WTC11 (cell line): ENCODE results near the gene SPINT1. TPM values are rescaled to one million over a fixed set of nuclear protein-coding genes. Genes with fewer than 3 reads are reported as not detected.

ENCODE experiments used
- ATAC-seq: fragments of 200-7000 bp; cut with Tn5 transposase; 2 replicates; pipeline ENCODE4 v1.10.0; 2021; ENCODE audit warnings: mild to moderate bottlenecking, moderate library complexity
- CTCF ChIA-PET: fragments of 300-600 bp; sonication (Branson Sonifier 250); formaldehyde crosslinking; loops from one replicate; lab custom pipeline; 2021; ENCODE audit warnings: antibody characterized with exemption; lab: Charles Lee
- POLR2A ChIA-PET: fragments of 350-600 bp; sonication (Branson Sonifier 250); formaldehyde crosslinking; loops from one replicate; lab custom pipeline; 2021; ENCODE audit warnings: antibody characterized with exemption; lab: Charles Lee
- DNase-seq: peaks from one replicate; pipeline ENCODE4 v3.0.0; 2021; ENCODE audit warnings: low spot score
- H3K27ac Mint-ChIP-seq: 2 replicates; pipeline ENCODE4 v1.8.0; 2021; ENCODE audit warnings: mixed read lengths
- H3K27me3 Mint-ChIP-seq: 2 replicates; pipeline ENCODE4 v1.8.0; 2021; ENCODE audit warnings: low read depth, mild to moderate bottlenecking, moderate library complexity, mixed read lengths
- H3K36me3 Mint-ChIP-seq: 2 replicates; pipeline ENCODE4 v1.8.0; 2021; ENCODE audit warnings: mixed read lengths
- H3K4me1 Mint-ChIP-seq: 2 replicates; pipeline ENCODE4 v1.8.0; 2022; ENCODE audit warnings: mixed read lengths
- H3K4me3 Mint-ChIP-seq: 2 replicates; pipeline ENCODE4 v1.8.0; 2021; ENCODE audit warnings: mild to moderate bottlenecking, moderate library complexity, mixed read lengths
- H3K9me3 Mint-ChIP-seq: 2 replicates; pipeline ENCODE4 v1.8.0; 2021; ENCODE audit warnings: mixed read lengths
- EMX1 ChIP-seq: fragments of 250-450 bp; sonication (Bioruptor Pico); IDR thresholded peaks from 2 replicates; pipeline ENCODE4 v1.8.0; 2021; ENCODE audit warnings: mild to moderate bottlenecking
- ESRRA ChIP-seq: sonication (generic); formaldehyde crosslinking; IDR thresholded peaks from 2 replicates; pipeline ENCODE4 v1.8.1; 2022; ENCODE audit warnings: mild to moderate bottlenecking, missing genetic modification reagents, borderline replicate concordance
- ETV6 ChIP-seq: sonication (generic); formaldehyde crosslinking; IDR thresholded peaks from 2 replicates; pipeline ENCODE4 v1.8.1; 2022; ENCODE audit warnings: mild to moderate bottlenecking, missing genetic modification reagents
- GABPB1 ChIP-seq: sonication (generic); formaldehyde crosslinking; IDR thresholded peaks from 2 replicates; pipeline ENCODE4 v1.8.1; 2023; ENCODE audit warnings: mild to moderate bottlenecking, missing genetic modification reagents
- JUN ChIP-seq: sonication (generic); formaldehyde crosslinking; IDR thresholded peaks from 2 replicates; pipeline ENCODE4 v1.8.0; 2023; ENCODE audit warnings: mild to moderate bottlenecking, missing genetic modification reagents
- MYBL2 ChIP-seq: sonication (generic); formaldehyde crosslinking; IDR thresholded peaks from 2 replicates; pipeline ENCODE4 v1.8.1; 2023; ENCODE audit warnings: mild to moderate bottlenecking, moderate library complexity, missing genetic modification reagents
- RELA ChIP-seq: sonication (generic); formaldehyde crosslinking; IDR thresholded peaks from 2 replicates; pipeline ENCODE4 v1.8.1; 2022; ENCODE audit warnings: missing genetic modification reagents, mild to moderate bottlenecking, borderline replicate concordance
- SMAD4 ChIP-seq: sonication (generic); formaldehyde crosslinking; IDR thresholded peaks from 2 replicates; pipeline ENCODE4 v1.8.0; 2022; ENCODE audit warnings: mild to moderate bottlenecking, missing genetic modification reagents
- SP1 ChIP-seq: sonication (generic); formaldehyde crosslinking; conservative IDR thresholded peaks from 2 replicates; pipeline ENCODE4 v1.8.1; 2022; ENCODE audit warnings: missing genetic modification reagents
- ZBTB43 ChIP-seq: sonication (generic); formaldehyde crosslinking; IDR thresholded peaks from 2 replicates; pipeline ENCODE4 v1.8.1; 2023; ENCODE audit warnings: mild to moderate bottlenecking, missing genetic modification reagents
- ZSCAN18 ChIP-seq: fragments of 250-450 bp; sonication (Bioruptor Pico); IDR thresholded peaks from 2 replicates; pipeline ENCODE4 v2.1.2; 2022; ENCODE audit warnings: mild to moderate bottlenecking, moderate library complexity
- total RNA-seq: library from RNA; stranded (reverse); gene quantifications from 3 replicates; pipeline ENCODE4 v1.2.3, GENCODE V29; 2021
- TF ChIP-seq, protein P1 (sequence below): fragments of 250-450 bp; sonication (Bioruptor Pico); conservative IDR thresholded peaks from 2 replicates; pipeline ENCODE4 v1.9.0; 2021; ENCODE audit warnings: mild to moderate bottlenecking
- TF ChIP-seq, protein P2 (sequence below): sonication (generic); formaldehyde crosslinking; conservative IDR thresholded peaks from 2 replicates; pipeline ENCODE4 v1.8.1; 2022; ENCODE audit warnings: mild to moderate bottlenecking, missing genetic modification reagents
- TF ChIP-seq, protein P3 (sequence below): sonication (generic); formaldehyde crosslinking; IDR thresholded peaks from 2 replicates; pipeline ENCODE4 v1.8.1; 2023; ENCODE audit warnings: mild to moderate bottlenecking, missing genetic modification reagents, moderate library complexity
- TF ChIP-seq, protein P4 (sequence below): sonication (generic); formaldehyde crosslinking; IDR thresholded peaks from 2 replicates; pipeline ENCODE4 v1.8.1; 2022; ENCODE audit warnings: mild to moderate bottlenecking, missing genetic modification reagents, moderate library complexity, borderline replicate concordance
- TF ChIP-seq, protein P5 (sequence below): fragments of 250-450 bp; sonication (Bioruptor Pico); IDR thresholded peaks from 2 replicates; pipeline ENCODE4 v1.9.0; 2021; ENCODE audit warnings: mild to moderate bottlenecking, borderline replicate concordance
- TF ChIP-seq, protein P6 (sequence below): sonication (generic); formaldehyde crosslinking; IDR thresholded peaks from 2 replicates; pipeline ENCODE4 v1.8.0; 2022; ENCODE audit warnings: mild to moderate bottlenecking, missing genetic modification reagents

Gene SPINT1
- total RNA-seq, 1 experiment from 2014 or later: 140 TPM

- Mint-ChIP-seq H3K9me3 (no peaks in the 10 kb centered on the region), H3K27ac (no peak overlapping the region; the same call in 1 of the 2 replicates), H3K27me3 (no peaks in the 10 kb centered on the region), H3K36me3 (0 out of 2 replicates have a peak, but pooled peaks cover 3% of the 10 kb centered on the region)
- no peak for ATAC-seq
- POLR2A ChIA-PET: no interaction called here
- TF ChIP-seq SMAD4 (CRISPR knock-in tag) (no peak), JUN (no peak), MYBL2 (CRISPR knock-in tag) (no peak), ESRRA (no peak), RELA (no peak), ZSCAN18 (no peak), GABPB1 (CRISPR knock-in tag) (no peak)
- TF ChIP-seq, protein P1, sequence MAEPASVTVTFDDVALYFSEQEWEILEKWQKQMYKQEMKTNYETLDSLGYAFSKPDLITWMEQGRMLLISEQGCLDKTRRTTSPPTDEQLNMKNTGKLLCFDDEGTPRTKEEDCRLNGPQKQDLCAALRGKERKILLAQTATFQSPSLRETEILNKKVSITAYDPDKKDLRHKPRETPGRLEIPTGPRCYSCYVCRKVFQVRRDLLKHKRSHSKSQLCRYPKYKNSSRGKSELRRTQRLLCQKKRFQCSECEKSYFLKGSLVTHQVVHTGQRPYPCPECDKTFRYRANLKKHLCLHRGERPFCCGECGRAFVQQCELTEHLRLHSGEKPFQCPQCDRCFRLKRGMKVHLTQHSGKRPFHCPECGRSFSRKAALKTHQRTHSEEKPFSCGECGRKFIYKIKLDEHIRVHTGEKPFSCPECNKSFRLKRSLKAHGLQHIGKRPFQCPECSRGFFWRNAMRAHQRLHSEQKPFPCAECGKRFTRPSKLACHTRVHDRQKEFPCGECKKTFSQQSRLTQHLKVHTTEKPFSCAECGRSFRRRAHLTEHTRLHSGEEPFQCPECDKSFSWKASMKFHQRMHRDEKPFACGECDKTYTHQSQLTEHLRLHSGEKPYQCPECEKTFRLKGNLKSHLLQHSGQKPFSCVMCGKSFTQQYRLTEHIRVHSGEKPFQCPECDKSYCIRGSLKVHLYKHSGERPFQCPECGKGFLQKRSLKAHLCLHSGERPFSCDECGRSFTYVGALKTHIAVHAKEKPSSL (CRISPR knock-in tag): no peak
- TF ChIP-seq, protein P2, sequence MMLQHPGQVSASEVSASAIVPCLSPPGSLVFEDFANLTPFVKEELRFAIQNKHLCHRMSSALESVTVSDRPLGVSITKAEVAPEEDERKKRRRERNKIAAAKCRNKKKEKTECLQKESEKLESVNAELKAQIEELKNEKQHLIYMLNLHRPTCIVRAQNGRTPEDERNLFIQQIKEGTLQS (CRISPR knock-in tag): no peak
- TF ChIP-seq, protein P3, sequence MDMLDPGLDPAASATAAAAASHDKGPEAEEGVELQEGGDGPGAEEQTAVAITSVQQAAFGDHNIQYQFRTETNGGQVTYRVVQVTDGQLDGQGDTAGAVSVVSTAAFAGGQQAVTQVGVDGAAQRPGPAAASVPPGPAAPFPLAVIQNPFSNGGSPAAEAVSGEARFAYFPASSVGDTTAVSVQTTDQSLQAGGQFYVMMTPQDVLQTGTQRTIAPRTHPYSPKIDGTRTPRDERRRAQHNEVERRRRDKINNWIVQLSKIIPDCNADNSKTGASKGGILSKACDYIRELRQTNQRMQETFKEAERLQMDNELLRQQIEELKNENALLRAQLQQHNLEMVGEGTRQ (CRISPR knock-in tag): no peak
- TF ChIP-seq, protein P4, sequence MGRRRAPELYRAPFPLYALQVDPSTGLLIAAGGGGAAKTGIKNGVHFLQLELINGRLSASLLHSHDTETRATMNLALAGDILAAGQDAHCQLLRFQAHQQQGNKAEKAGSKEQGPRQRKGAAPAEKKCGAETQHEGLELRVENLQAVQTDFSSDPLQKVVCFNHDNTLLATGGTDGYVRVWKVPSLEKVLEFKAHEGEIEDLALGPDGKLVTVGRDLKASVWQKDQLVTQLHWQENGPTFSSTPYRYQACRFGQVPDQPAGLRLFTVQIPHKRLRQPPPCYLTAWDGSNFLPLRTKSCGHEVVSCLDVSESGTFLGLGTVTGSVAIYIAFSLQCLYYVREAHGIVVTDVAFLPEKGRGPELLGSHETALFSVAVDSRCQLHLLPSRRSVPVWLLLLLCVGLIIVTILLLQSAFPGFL (CRISPR knock-in tag): no peak
- TF ChIP-seq, all 79 proteins: peak for 0
- CTCF ChIA-PET: interaction anchor here (1.9 to 6.5 kb wide), 4 partner anchors 13 to 29 kb away, joined by 8 to 237 read pairs (median 12); partner anchors contain the start of gene RHOV
- H3K4me1 Mint-ChIP-seq: no peaks in the 10 kb centered on the region
- H3K4me3 Mint-ChIP-seq: no peak overlapping the region
- DNase-seq: no peak
Measured at GRCh38 chr15:40886586-40886985, 42.7 kb downstream of the SPINT1 start.

DNA sequence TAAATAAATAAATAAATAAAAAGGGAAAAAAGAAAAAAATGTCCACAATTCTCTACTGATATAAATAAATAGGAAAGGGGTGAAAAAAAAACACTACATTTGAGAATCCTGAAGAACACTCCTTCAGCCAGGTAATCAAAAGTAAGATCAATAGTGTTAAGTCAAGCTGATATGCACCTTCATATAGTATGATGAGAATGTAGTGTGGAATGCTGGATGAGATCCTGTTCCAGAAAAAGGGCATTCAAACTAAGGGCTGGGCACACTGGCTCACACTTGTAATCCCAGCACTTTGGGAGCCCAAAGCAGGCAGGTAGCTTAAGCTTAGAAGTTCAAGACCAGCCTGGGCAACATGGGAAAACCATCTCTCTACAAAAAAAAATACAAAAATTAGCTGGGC lies 45.3 kb downstream of the SPINT1 start:
- H3K9me3 Mint-ChIP-seq: no peaks in the 10 kb centered on the region
- no peak overlapping the region for H3K27ac Mint-ChIP-seq
- POLR2A ChIA-PET: no interaction called here
- peaks cover 6% of the 10 kb centered on the region for H3K4me1 Mint-ChIP-seq
- no peaks in the 10 kb centered on the region for H3K36me3 Mint-ChIP-seq
- CTCF ChIA-PET: interaction anchor here (0.9 to 6.5 kb wide), 4 partner anchors 15 to 142 kb away, joined by 3 to 237 read pairs (median 60); partner anchors contain the start of gene RHOV
- ATAC-seq: no peak
- DNase-seq: no peak
- no peak overlapping the region for H3K4me3 Mint-ChIP-seq
- H3K27me3 Mint-ChIP-seq: peaks cover 17% of the 10 kb centered on the region
- TF ChIP-seq, protein P5, sequence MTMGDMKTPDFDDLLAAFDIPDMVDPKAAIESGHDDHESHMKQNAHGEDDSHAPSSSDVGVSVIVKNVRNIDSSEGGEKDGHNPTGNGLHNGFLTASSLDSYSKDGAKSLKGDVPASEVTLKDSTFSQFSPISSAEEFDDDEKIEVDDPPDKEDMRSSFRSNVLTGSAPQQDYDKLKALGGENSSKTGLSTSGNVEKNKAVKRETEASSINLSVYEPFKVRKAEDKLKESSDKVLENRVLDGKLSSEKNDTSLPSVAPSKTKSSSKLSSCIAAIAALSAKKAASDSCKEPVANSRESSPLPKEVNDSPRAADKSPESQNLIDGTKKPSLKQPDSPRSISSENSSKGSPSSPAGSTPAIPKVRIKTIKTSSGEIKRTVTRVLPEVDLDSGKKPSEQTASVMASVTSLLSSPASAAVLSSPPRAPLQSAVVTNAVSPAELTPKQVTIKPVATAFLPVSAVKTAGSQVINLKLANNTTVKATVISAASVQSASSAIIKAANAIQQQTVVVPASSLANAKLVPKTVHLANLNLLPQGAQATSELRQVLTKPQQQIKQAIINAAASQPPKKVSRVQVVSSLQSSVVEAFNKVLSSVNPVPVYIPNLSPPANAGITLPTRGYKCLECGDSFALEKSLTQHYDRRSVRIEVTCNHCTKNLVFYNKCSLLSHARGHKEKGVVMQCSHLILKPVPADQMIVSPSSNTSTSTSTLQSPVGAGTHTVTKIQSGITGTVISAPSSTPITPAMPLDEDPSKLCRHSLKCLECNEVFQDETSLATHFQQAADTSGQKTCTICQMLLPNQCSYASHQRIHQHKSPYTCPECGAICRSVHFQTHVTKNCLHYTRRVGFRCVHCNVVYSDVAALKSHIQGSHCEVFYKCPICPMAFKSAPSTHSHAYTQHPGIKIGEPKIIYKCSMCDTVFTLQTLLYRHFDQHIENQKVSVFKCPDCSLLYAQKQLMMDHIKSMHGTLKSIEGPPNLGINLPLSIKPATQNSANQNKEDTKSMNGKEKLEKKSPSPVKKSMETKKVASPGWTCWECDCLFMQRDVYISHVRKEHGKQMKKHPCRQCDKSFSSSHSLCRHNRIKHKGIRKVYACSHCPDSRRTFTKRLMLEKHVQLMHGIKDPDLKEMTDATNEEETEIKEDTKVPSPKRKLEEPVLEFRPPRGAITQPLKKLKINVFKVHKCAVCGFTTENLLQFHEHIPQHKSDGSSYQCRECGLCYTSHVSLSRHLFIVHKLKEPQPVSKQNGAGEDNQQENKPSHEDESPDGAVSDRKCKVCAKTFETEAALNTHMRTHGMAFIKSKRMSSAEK (CRISPR knock-in tag): no peak
- TF ChIP-seq ESRRA (no peak), EMX1 (CRISPR knock-in tag) (no peak), SP1 (CRISPR knock-in tag) (no peak), ZBTB43 (no peak), ETV6 (CRISPR knock-in tag) (no peak)
- TF ChIP-seq, protein P6, sequence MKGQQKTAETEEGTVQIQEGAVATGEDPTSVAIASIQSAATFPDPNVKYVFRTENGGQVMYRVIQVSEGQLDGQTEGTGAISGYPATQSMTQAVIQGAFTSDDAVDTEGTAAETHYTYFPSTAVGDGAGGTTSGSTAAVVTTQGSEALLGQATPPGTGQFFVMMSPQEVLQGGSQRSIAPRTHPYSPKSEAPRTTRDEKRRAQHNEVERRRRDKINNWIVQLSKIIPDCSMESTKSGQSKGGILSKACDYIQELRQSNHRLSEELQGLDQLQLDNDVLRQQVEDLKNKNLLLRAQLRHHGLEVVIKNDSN (CRISPR knock-in tag): no peak
- TF ChIP-seq, protein P1 (CRISPR knock-in tag): no peak
